Measurements from ENCODE around the gene TRPM2. TPM values are rescaled to one million over a fixed set of nuclear protein-coding genes. Genes with fewer than 3 reads are reported as not detected.

TRPM2 gene
- total RNA-seq, 5 donors from 2014 or later (not counting 1 experiment from before 2014, with no cell fraction given): 1.2 to 8.6 (median 3.6) TPM

- Histone ChIP-seq H3K36me3 (ENCODE audit: control insufficient read depth in 2 of 2, extremely low read depth in 1 of 2, insufficient read depth in 1 of 2, low read length in 1 of 2) (peaks cover 5 to 24% of the 10 kb centered on the region in 2 donors), H3K9me3 (no peaks in the 10 kb centered on the region), H3K27me3 (replicated peaks in 1 of 2; ENCODE audit: control insufficient read depth in 2 of 2, extremely low read depth in 1 of 2, insufficient read depth in 2 of 2, low read length in 1 of 2) (no peaks in the 10 kb centered on the region), H3K27ac (ENCODE audit: low read length) (no peak overlapping the region), H3K4me3 (ENCODE audit: control insufficient read depth in 1 of 2, extremely low read depth in 1 of 2, low read length in 1 of 2) (no peak overlapping the region), H3K4me1 (ENCODE audit: control insufficient read depth in 1 of 2, extremely low read depth in 1 of 2, insufficient read depth in 2 of 2, low read length in 2 of 2) (peaks cover 0 to 5% of the 10 kb centered on the region in 2 experiments)
- ChIA-PET POLR2A (no interaction called here), CTCF (no interaction called here)
- Mint-ChIP-seq H3K4me1 (peaks cover 4 to 7% (median 6%) of the 10 kb centered on the region in 3 donors), H3K4me3 (no peak overlapping the region), H3K36me3 (peaks cover 9% of the 10 kb centered on the region), H3K27me3 (no peaks in the 10 kb centered on the region), H3K9me3 (no peaks in the 10 kb centered on the region), H3K27ac (no peak overlapping the region)
- ATAC-seq (replicated peaks in 1 of 4) (no peak), DNase-seq (no peak)
- 98% methylated on average over 19 of the region's 22 CpGs for WGBS (ENCODE audit: insufficient coverage)
Observed at GRCh38 chr21:44332965-44333364, 20.5 kb upstream of the TRPM2 start.

- Histone ChIP-seq H3K4me3 (ENCODE audit: control insufficient read depth in 1 of 2, extremely low read depth in 1 of 2, low read length in 1 of 2) (no peak overlapping the region), H3K27me3 (replicated peaks in 1 of 2; ENCODE audit: control insufficient read depth in 2 of 2, extremely low read depth in 1 of 2, insufficient read depth in 2 of 2, low read length in 1 of 2) (no peaks in the 10 kb centered on the region), H3K27ac (ENCODE audit: low read length) (no peak overlapping the region), H3K4me1 (ENCODE audit: control insufficient read depth in 1 of 2, extremely low read depth in 1 of 2, insufficient read depth in 2 of 2, low read length in 2 of 2) (peaks cover 0 to 11% of the 10 kb centered on the region in 2 experiments), H3K36me3 (ENCODE audit: control insufficient read depth in 2 of 2, extremely low read depth in 1 of 2, insufficient read depth in 1 of 2, low read length in 1 of 2) (peaks cover 5 to 24% of the 10 kb centered on the region in 2 donors), H3K9me3 (no peaks in the 10 kb centered on the region)
- ChIA-PET POLR2A (interaction anchor here in 1 of 2 donors (0.6 kb wide), 1 partner anchor 60 kb away, joined by 4 read pairs; no protein-coding TSS in a partner anchor), CTCF (interaction anchor here in 1 of 2 donors (0.6 kb wide), 1 partner anchor 29 kb away, joined by 3 read pairs; no protein-coding TSS in a partner anchor)
- Mint-ChIP-seq H3K27me3 (no peaks in the 10 kb centered on the region), H3K9me3 (no peaks in the 10 kb centered on the region), H3K4me3 (no peak overlapping the region), H3K4me1 (peaks cover 4 to 8% (median 8%) of the 10 kb centered on the region in 3 donors), H3K36me3 (peaks cover 9% of the 10 kb centered on the region), H3K27ac (no peak overlapping the region)
- ATAC-seq (replicated peaks in 1 of 4) (no peak), DNase-seq (no peak)
- 88% methylated on average over 41 of the region's 45 CpGs for WGBS (ENCODE audit: insufficient coverage)
Observed at GRCh38 chr21:44333509-44334328, 19.7 kb upstream of the TRPM2 start.

GRCh38 chr21:44334329-44335030, 18.9 kb upstream of the TRPM2 start:
- H3K36me3 Mint-ChIP-seq: peaks cover 9% of the 10 kb centered on the region
- no peak for DNase-seq
- no peaks in the 10 kb centered on the region for H3K9me3 Mint-ChIP-seq
- no peak overlapping the region for H3K4me3 Mint-ChIP-seq
- H3K27me3 Mint-ChIP-seq: no peaks in the 10 kb centered on the region
- Histone ChIP-seq H3K4me3 (ENCODE audit: control insufficient read depth in 1 of 2, extremely low read depth in 1 of 2, low read length in 1 of 2) (no peak overlapping the region), H3K27me3 (replicated peaks in 1 of 2; ENCODE audit: control insufficient read depth in 2 of 2, extremely low read depth in 1 of 2, insufficient read depth in 2 of 2, low read length in 1 of 2) (no peaks in the 10 kb centered on the region), H3K27ac (ENCODE audit: low read length) (no peak overlapping the region), H3K9me3 (no peaks in the 10 kb centered on the region), H3K4me1 (ENCODE audit: control insufficient read depth in 1 of 2, extremely low read depth in 1 of 2, insufficient read depth in 2 of 2, low read length in 2 of 2) (peaks cover 0 to 12% of the 10 kb centered on the region in 2 experiments), H3K36me3 (ENCODE audit: control insufficient read depth in 2 of 2, extremely low read depth in 1 of 2, insufficient read depth in 1 of 2, low read length in 1 of 2) (peaks cover 5 to 24% of the 10 kb centered on the region in 2 donors)
- ChIA-PET POLR2A (no interaction called here), CTCF (interaction anchor here in 1 of 2 donors (0.5 kb wide), 1 partner anchor 582 kb away, joined by 3 read pairs; no protein-coding TSS in a partner anchor)
- no peak for ATAC-seq (replicated peaks in 1 of 4)
- WGBS (ENCODE audit: insufficient coverage): 84% methylated on average over 11 of the region's 26 CpGs
- no peak overlapping the region for H3K27ac Mint-ChIP-seq
- H3K4me1 Mint-ChIP-seq: peaks cover 7 to 10% (median 10%) of the 10 kb centered on the region in 3 donors

GRCh38 chr21:44335266-44336059, 18.0 kb upstream of the TRPM2 start:
- Histone ChIP-seq H3K27ac (ENCODE audit: low read length) (no peak overlapping the region), H3K27me3 (replicated peaks in 1 of 2; ENCODE audit: control insufficient read depth in 2 of 2, extremely low read depth in 1 of 2, insufficient read depth in 2 of 2, low read length in 1 of 2) (no peaks in the 10 kb centered on the region), H3K4me3 (ENCODE audit: control insufficient read depth in 1 of 2, extremely low read depth in 1 of 2, low read length in 1 of 2) (no peak overlapping the region), H3K36me3 (ENCODE audit: control insufficient read depth in 2 of 2, extremely low read depth in 1 of 2, insufficient read depth in 1 of 2, low read length in 1 of 2) (peaks cover 5 to 24% of the 10 kb centered on the region in 2 donors), H3K4me1 (ENCODE audit: control insufficient read depth in 1 of 2, extremely low read depth in 1 of 2, insufficient read depth in 2 of 2, low read length in 2 of 2) (peaks cover 7 to 22% of the 10 kb centered on the region in 2 experiments), H3K9me3 (no peaks in the 10 kb centered on the region)
- no peak overlapping the region for H3K4me3 Mint-ChIP-seq
- no peaks in the 10 kb centered on the region for H3K27me3 Mint-ChIP-seq
- 97% methylated on average over 14 of the region's 24 CpGs for WGBS (ENCODE audit: insufficient coverage)
- DNase-seq (no peak), ATAC-seq (replicated peaks in 1 of 4) (no peak)
- no peak overlapping the region for H3K27ac Mint-ChIP-seq
- no peaks in the 10 kb centered on the region for H3K9me3 Mint-ChIP-seq
- CTCF ChIA-PET: no interaction called here
- POLR2A ChIA-PET: no interaction called here
- H3K36me3 Mint-ChIP-seq: peaks cover 9% of the 10 kb centered on the region
- peaks cover 15 to 20% (median 20%) of the 10 kb centered on the region in 3 donors for H3K4me1 Mint-ChIP-seq

GRCh38 chr21:44337449-44337848, 16.0 kb upstream of the TRPM2 start:
- no peak for DNase-seq
- POLR2A ChIA-PET: no interaction called here
- Mint-ChIP-seq H3K36me3 (peaks cover 5% of the 10 kb centered on the region), H3K4me3 (peak overlapping the region; percentile 45 to 72 (median 65)), H3K4me1 (peaks cover 22 to 26% (median 25%) of the 10 kb centered on the region in 3 donors), H3K27ac (peak overlapping the region; percentile 83 to 89), H3K9me3 (no peaks in the 10 kb centered on the region), H3K27me3 (no peaks in the 10 kb centered on the region)
- CTCF ChIA-PET: interaction anchor here in 1 of 2 donors (0.9 kb wide), 1 partner anchor 40 kb away, joined by 3 read pairs; no protein-coding TSS in a partner anchor
- Histone ChIP-seq H3K36me3 (ENCODE audit: control insufficient read depth in 2 of 2, extremely low read depth in 1 of 2, insufficient read depth in 1 of 2, low read length in 1 of 2) (peaks cover 3 to 19% of the 10 kb centered on the region in 2 donors), H3K9me3 (no peaks in the 10 kb centered on the region), H3K27ac (ENCODE audit: low read length) (no peak overlapping the region), H3K4me1 (ENCODE audit: control insufficient read depth in 1 of 2, extremely low read depth in 1 of 2, insufficient read depth in 2 of 2, low read length in 2 of 2) (peaks cover 7 to 22% of the 10 kb centered on the region in 2 experiments), H3K4me3 (ENCODE audit: control insufficient read depth in 1 of 2, extremely low read depth in 1 of 2, low read length in 1 of 2) (no peak overlapping the region), H3K27me3 (replicated peaks in 1 of 2; ENCODE audit: control insufficient read depth in 2 of 2, extremely low read depth in 1 of 2, insufficient read depth in 2 of 2, low read length in 1 of 2) (no peaks in the 10 kb centered on the region)
- ATAC-seq (replicated peaks in 1 of 4): no peak
- 57% methylated on average over 1 of the region's 3 CpGs for WGBS (ENCODE audit: insufficient coverage)
